GM21447 (cell line): Measurements from ENCODE around the gene AHRR.

Experiments
- ATAC-seq: cut with Tn5 transposase; IDR thresholded peaks from one replicate; pipeline ENCODE4 v1.9.1; 2021; ENCODE audit not compliant: unreplicated experiment

AHRR gene

GRCh38 chr5:438481-438981, 117.0 kb downstream of the AHRR start:
- no peak for ATAC-seq

GRCh38 chr5:439181-439580, 117.7 kb downstream of the AHRR start:
- no peak for ATAC-seq

GRCh38 chr5:439636-440035, 118.1 kb downstream of the AHRR start:
- no peak for ATAC-seq

- no peak for ATAC-seq
These were observed 119.1 kb downstream of the AHRR start for GRCh38 chr5:440401-441201.

GRCh38 chr5:441996-442334, 120.5 kb downstream of the AHRR start:
- no peak for ATAC-seq

- ATAC-seq = peak; percentile 76
These were observed 121.1 kb downstream of the AHRR start, which contains the start of gene EXOC3 for GRCh38 chr5:442335-443238. EXOC3 (plus strand) TSS chr5:443176; CDS start chr5:446206, 3,030 bp downstream.

- peak; percentile 19 for ATAC-seq
These were observed 122.0 kb downstream of the AHRR start for GRCh38 chr5:443239-444151.

- ATAC-seq = no peak
These were observed 122.7 kb downstream of the AHRR start for GRCh38 chr5:444226-444625.

GRCh38 chr5:445591-445990, 124.1 kb downstream of the AHRR start:
- no peak for ATAC-seq

GRCh38 chr5:446066-446882, 124.8 kb downstream of the AHRR start:
- no peak for ATAC-seq

- ATAC-seq = no peak
These were observed 125.4 kb downstream of the AHRR start for GRCh38 chr5:446883-447263.

- no peak for ATAC-seq
These were observed 126.0 kb downstream of the AHRR start for GRCh38 chr5:447501-447900.

- no peak for ATAC-seq
These were observed 126.7 kb downstream of the AHRR start for GRCh38 chr5:448061-448765.

- no peak for ATAC-seq
These were observed 127.2 kb downstream of the AHRR start for GRCh38 chr5:448766-449090.

- no peak for ATAC-seq
These were observed 127.6 kb downstream of the AHRR start for GRCh38 chr5:449151-449550.

- no peak for ATAC-seq
These were observed 130.3 kb downstream of the AHRR start for GRCh38 chr5:451587-452458.

- no peak for ATAC-seq
These were observed 131.6 kb downstream of the AHRR start for GRCh38 chr5:452978-453710.
